Subcutaneous abdominal adipose tissue (tissue), 5 donors: ENCODE measurements around the gene PFN2.
"Not testable (repeated sequence)": the region's sequence is repeated elsewhere in the genome, so short reads cannot be mapped to it uniquely, and the experiment has no call there.

Experiments used
- H3K27ac ChIP-seq: one replicate; pipeline ENCODE4 v1.7.0; 2013; ENCODE audit warnings: low read depth, mild to moderate bottlenecking, inconsistent platforms, low read length, moderate library complexity
- H3K27me3 ChIP-seq, 5 donors: one replicate each; pipeline ENCODE4 v1.7.0; 2013; ENCODE audit warnings: low read length in 5 of 5, inconsistent platforms in 1 of 5; ENCODE audit not compliant: control insufficient read depth in 5 of 5, insufficient read depth in 4 of 5
- H3K36me3 ChIP-seq, 5 donors: one replicate each; pipeline ENCODE4 v1.7.0; 2013; ENCODE audit warnings: low read length in 5 of 5; ENCODE audit not compliant: control insufficient read depth in 5 of 5, insufficient read depth in 5 of 5
- H3K4me1 ChIP-seq, 5 donors: one replicate each; pipeline ENCODE4 v1.7.0; 2013; ENCODE audit warnings: low read length in 5 of 5, mild to moderate bottlenecking in 3 of 5, moderate library complexity in 1 of 5; ENCODE audit not compliant: control insufficient read depth in 5 of 5, insufficient read depth in 5 of 5
- H3K4me3 ChIP-seq, 5 donors: one replicate each; pipeline ENCODE4 v1.7.0; 2013; ENCODE audit warnings: low read length in 5 of 5, low read depth in 1 of 5
- H3K9ac ChIP-seq, 5 donors: one replicate each; pipeline ENCODE4 v1.7.0; 2013; ENCODE audit warnings: low read length in 5 of 5, mild to moderate bottlenecking in 4 of 5, moderate library complexity in 3 of 5
- H3K9me3 ChIP-seq, 5 donors: one replicate each; pipeline ENCODE4 v1.7.0; 2013; ENCODE audit warnings: low read length in 5 of 5; ENCODE audit not compliant: control insufficient read depth in 5 of 5
- donor health status: healthy.
- donor health status: healthy.
- donor health status: healthy.
- donor health status: healthy.
- donor health status: healthy.

Gene PFN2

GRCh38 chr3:149992416-149993058 lies 21.8 kb upstream of the PFN2 start:
- H3K9ac ChIP-seq, result no peak overlapping the region
- no peaks in the 10 kb centered on the region for H3K27me3 ChIP-seq
- H3K27ac ChIP-seq, result no peak overlapping the region
- H3K4me3 ChIP-seq, result no peak overlapping the region
- peaks cover 0 to 18% (median 6%) of the 10 kb centered on the region in 5 donors for H3K9me3 ChIP-seq
- no peaks in the 10 kb centered on the region for H3K4me1 ChIP-seq
- no peaks in the 10 kb centered on the region for H3K36me3 ChIP-seq

- Histone ChIP-seq H3K27me3 (no peaks in the 10 kb centered on the region), H3K9ac (no peak overlapping the region), H3K9me3 (peaks cover 0 to 18% (median 4%) of the 10 kb centered on the region in 5 donors), H3K4me1 (no peaks in the 10 kb centered on the region), H3K4me3 (no peak overlapping the region), H3K27ac (no peak overlapping the region), H3K36me3 (no peaks in the 10 kb centered on the region)
These were observed 19.8 kb upstream of the PFN2 start for GRCh38 chr3:149990423-149990948.

GRCh38 chr3:149989307-149989706 lies 18.6 kb upstream of the PFN2 start:
- no peaks in the 10 kb centered on the region for H3K27me3 ChIP-seq
- H3K36me3 ChIP-seq, result no peaks in the 10 kb centered on the region
- H3K9ac ChIP-seq, result no peak overlapping the region
- no peak overlapping the region for H3K27ac ChIP-seq
- H3K9me3 ChIP-seq, result peaks cover 0 to 10% (median 0%) of the 10 kb centered on the region in 5 donors
- H3K4me3 ChIP-seq, result no peak overlapping the region
- no peaks in the 10 kb centered on the region for H3K4me1 ChIP-seq

GRCh38 chr3:149983628-149984027 lies 12.9 kb upstream of the PFN2 start:
- no peaks in the 10 kb centered on the region for H3K4me1 ChIP-seq
- no peak overlapping the region for H3K9ac ChIP-seq
- H3K27ac ChIP-seq, result no peak overlapping the region
- no peaks in the 10 kb centered on the region for H3K9me3 ChIP-seq
- H3K27me3 ChIP-seq, result no peaks in the 10 kb centered on the region
- no peaks in the 10 kb centered on the region for H3K36me3 ChIP-seq
- H3K4me3 ChIP-seq, result no peak overlapping the region

- not testable (repeated sequence) for H3K27ac ChIP-seq, H3K4me1 ChIP-seq, H3K9me3 ChIP-seq, H3K36me3 ChIP-seq, H3K4me3 ChIP-seq, H3K9ac ChIP-seq, H3K27me3 ChIP-seq
These were observed 12.4 kb upstream of the PFN2 start for GRCh38 chr3:149983053-149983452.

- not testable (repeated sequence) for H3K27me3 ChIP-seq, H3K27ac ChIP-seq, H3K36me3 ChIP-seq, H3K4me1 ChIP-seq, H3K9me3 ChIP-seq, H3K9ac ChIP-seq, H3K4me3 ChIP-seq
These were observed 11.3 kb upstream of the PFN2 start for GRCh38 chr3:149981979-149982378.

GRCh38 chr3:149977386-149977785 lies 6.7 kb upstream of the PFN2 start:
- Histone ChIP-seq H3K9ac (no peak overlapping the region), H3K27ac (no peak overlapping the region)

GRCh38 chr3:149975919-149976318 lies 5.2 kb upstream of the PFN2 start:
- peaks cover 0 to 10% (median 8%) of the 10 kb centered on the region in 5 donors for H3K4me1 ChIP-seq
- H3K4me3 ChIP-seq, result no peak overlapping the region
- H3K36me3 ChIP-seq, result no peaks in the 10 kb centered on the region
- H3K27ac ChIP-seq, result no peak overlapping the region
- H3K9me3 ChIP-seq, result no peaks in the 10 kb centered on the region
- H3K9ac ChIP-seq, result no peak overlapping the region
- H3K27me3 ChIP-seq, result no peaks in the 10 kb centered on the region

More at GRCh38 chr3:149977386-149977785, 6.7 kb upstream of the PFN2 start:
- H3K4me3 ChIP-seq, result no peak overlapping the region
- no peaks in the 10 kb centered on the region for H3K9me3 ChIP-seq
- H3K36me3 ChIP-seq, result no peaks in the 10 kb centered on the region
- no peaks in the 10 kb centered on the region for H3K27me3 ChIP-seq
- H3K4me1 ChIP-seq, result no peaks in the 10 kb centered on the region

- Histone ChIP-seq H3K27me3 (no peaks in the 10 kb centered on the region), H3K4me3 (peak overlapping the region; percentile 73 to 93 (median 77)), H3K27ac (no peak overlapping the region), H3K36me3 (no peaks in the 10 kb centered on the region), H3K4me1 (peaks cover 0 to 23% (median 20%) of the 10 kb centered on the region in 5 donors), H3K9ac (peak overlapping the region in 4 of 5 donors; percentile 46 to 66 (median 54)), H3K9me3 (no peaks in the 10 kb centered on the region)
These were observed 844 bp upstream of the PFN2 start for GRCh38 chr3:149971403-149972075.

- Histone ChIP-seq H3K36me3 (peaks cover 0 to 8% (median 5%) of the 10 kb centered on the region in 5 donors), H3K27me3 (no peaks in the 10 kb centered on the region), H3K27ac (peak overlapping the region; percentile 48), H3K4me1 (peaks cover 0 to 26% (median 20%) of the 10 kb centered on the region in 5 donors), H3K4me3 (peak overlapping the region; percentile 72 to 93 (median 77)), H3K9me3 (no peaks in the 10 kb centered on the region), H3K9ac (peak overlapping the region; percentile 0 to 74 (median 51))
These were observed 567 bp downstream of the PFN2 start for GRCh38 chr3:149969940-149970715.
